M059J (cell line): ENCODE measurements around the gene MET. TPM values are rescaled to one million over a fixed set of nuclear protein-coding genes. Genes with fewer than 3 reads are reported as not detected.

Source experiments
- DNase-seq: peaks from one replicate; pipeline ENCODE4 v3.0.0-alpha.2; 2012; ENCODE audit warnings: low read depth
- total RNA-seq: library from RNA; depleted of rRNA; stranded (reverse); fragments of >200 nt; shearing (Covaris generic); gene quantifications from 2 replicates; pipeline ENCODE4 v1.2.3, GENCODE V29; 2014

MET gene
- total RNA-seq, 1 experiment from 2014 or later, result 199 TPM

DNA sequence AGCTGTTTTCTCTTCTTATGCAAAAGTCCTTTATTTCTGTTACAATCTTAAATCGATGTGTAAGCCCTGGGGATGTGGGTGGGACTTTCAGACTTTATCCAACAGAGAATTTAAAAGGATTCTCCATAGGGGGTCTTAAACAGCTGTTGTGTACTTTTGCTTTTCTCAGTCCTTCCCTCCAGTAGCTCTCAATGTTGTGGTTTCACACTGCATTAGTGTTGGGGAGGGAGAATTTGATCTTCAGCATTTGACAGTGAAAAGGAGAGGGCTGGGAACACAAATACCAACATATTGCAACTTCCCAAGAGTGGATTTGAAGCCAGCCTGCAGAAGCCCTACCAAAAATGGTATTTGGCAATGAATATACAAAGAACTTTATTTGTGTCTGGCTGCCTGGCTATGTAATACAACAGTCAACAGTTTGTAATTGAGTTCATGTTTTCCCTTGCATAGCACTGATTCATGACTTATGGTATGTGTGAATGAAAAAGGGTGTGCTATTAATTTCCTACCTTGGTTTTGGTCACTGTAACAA, 110.2 kb downstream of the MET start:
- DNase-seq, result peak; percentile 58

DNA sequence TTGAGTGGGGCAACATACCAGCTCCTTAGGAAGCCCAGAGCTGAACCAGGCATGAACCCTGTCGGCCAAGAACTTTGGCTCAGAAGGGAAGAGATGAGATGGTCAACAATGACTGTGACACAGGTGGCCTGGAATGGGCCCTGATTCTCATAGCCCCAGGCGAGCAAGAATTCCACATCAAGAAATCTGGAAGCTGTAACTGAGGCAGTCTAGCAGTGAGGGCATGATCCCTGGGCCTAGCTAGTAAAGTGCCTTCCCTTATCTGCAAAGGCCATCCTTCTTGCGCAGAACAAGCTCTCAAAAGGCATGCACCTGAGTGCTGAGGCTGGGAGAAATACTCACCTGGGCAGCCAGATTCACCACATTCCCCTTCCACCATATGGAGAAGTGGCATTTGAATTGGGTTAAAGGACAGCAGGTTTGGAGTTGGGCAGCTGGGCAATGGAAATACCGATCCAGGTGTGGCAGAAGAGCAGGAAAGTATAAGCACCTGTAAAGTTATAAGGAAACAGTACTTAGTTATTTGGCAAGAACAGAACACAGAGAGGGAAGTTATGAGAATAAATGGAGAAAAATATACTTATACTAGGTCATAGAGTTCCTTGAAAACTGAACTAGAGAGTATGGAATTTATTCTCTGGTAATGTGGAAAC, 111.8 kb downstream of the MET start:
- no peak for DNase-seq

DNA sequence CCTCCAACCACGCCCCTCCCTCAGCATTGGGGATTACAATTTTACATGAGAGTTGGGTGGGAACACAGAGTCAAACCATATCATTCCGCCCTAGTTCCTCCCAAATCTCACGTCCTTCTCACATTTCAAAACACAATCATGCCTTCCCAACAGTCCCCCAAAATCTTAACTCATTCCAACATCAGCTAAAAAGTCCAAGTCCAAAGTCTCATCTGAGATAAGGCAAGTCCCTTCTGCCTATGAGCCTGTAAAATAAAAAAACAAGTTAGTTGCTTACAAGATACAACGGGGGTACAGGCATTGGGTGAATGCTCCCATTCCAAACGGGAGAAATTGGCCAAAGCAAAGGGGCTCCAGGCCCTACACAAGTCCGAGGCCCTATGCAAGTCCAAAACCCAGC, 112.7 kb downstream of the MET start:
- no peak for DNase-seq

DNA sequence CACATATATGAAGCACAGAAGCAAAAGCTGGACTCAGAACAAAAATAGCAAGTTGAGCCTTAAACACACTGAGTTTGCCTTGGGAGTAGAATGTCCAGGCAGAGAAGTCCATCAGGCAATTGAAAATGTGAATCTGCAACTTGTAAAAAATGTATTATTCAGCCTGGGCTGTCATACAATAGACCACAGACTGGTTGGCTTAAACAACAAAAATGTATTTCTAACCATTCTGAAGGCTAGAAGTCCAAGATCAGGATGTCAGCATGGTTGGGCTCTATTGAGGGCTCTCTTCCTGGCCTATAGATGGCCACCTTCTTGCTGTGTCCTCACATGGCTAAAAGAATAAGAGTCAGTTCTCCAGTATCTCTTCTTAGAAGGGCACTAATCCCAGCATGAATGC, 113.8 kb downstream of the MET start:
- no peak for DNase-seq

DNA sequence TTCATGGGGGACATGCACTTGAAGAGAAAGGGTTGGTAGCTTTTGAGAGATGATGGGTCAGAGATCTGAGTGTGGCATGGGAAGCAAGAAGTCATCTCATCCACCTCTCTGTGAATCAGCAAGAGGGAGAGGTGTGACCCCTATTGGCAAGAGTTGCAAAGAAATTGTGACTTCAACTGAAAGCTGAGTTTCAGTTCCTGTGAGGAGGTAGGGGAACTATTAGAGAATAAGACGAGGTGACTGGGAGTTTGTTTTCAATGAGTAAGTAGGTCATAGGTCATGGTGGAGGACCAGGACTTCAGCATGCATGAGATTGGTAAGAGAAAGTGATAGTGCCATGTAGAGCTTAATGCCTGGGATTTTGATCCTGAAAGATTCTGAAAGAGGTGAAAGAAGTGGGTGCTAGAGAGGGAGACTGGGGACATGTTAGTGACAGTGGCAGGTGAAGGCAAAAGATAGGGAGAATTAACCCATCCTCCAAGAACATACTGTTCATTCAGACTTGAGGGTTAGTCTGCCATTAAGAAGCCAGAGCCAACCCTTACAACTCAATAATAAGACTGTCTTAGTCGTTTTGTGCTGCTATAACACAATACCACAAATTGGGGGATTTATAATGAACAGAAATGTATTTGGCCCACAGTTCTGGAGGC, 114.9 kb downstream of the MET start:
- peak; percentile 75 for DNase-seq

DNA sequence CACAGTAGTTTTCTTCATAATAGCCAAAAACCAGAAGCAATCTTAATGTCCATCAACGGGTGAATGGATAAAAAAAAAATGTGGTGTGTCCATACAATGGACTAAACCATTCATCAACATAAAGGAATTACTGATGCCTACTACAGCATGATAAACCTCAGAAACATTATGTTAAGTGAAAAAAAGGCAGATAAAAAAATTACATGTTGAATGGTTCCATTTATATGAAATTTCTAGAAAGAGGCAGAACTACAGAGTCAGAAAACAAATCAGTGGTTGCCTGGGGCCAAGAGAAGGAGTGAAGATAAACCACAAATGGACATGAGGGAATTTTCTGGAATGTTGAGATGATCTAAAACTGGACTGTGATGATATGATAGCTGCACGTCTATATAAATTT, 115.9 kb downstream of the MET start:
- DNase-seq, result no peak

DNA sequence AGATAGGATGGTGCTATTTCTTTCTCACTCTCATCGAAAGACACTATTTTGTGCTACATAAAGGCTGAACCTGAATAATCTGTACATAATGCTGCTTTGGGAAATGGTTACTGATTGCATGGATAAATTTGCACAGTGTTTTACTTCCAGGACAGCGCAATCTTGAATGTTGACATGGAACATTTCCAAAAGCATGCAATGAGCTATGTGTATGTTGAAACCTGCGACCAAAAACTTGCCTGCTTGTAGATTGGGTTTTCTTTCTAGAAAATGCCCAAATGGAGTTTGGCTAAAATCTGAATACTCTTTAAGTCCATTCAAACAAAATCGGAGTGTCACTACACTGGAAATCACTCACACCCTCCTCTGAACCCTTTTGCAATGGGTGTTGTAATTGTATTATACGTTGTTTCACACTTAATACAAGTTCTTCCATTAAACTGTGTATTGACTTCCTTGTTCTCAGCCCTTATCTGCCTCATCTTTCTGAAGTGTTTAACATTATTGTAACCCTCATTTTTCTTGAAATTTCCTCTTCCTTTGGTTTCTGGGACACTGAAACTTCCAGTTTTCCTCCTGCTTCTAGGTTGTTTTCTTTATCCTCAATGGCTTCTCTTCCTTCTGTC, 116.7 kb downstream of the MET start:
- DNase-seq, result no peak

DNA sequence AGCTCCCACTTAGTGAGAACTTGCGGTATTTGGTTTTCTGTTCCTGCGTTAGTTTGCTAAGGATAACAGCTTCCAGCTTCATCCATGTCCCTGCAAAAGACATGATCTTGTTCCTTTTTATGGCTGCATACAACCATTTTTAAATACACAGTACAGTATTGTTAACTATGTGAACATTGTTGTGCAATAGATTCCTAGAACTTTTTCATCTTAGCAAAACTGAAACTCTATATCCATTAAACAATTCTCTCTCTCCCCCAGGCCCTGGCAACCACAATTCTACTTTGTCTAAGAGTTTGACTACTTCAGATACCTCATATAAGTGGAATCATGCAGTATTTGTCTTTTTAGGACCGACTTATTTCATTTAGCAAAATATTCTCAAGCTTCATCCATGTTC, 118.0 kb downstream of the MET start:
- DNase-seq, result no peak

DNA sequence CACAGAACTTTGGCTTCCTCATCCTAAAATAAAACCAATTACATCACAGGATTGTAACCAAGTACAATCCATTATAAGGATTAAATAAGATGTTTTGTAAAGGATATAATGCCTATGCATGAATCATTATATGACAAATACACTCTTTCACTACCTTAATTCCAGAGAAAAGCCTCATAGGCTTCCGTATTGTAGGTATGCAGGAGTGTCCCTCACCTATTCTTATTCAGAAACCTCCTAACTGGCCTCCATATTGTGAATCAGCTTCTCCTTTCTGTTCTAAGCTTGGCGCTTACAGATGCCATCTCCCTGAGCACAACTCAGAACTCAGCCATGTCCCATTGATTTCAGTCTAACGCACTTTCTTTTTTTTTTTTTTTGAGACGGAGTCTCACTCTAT, 120.8 kb downstream of the MET start:
- DNase-seq, result no peak

DNA sequence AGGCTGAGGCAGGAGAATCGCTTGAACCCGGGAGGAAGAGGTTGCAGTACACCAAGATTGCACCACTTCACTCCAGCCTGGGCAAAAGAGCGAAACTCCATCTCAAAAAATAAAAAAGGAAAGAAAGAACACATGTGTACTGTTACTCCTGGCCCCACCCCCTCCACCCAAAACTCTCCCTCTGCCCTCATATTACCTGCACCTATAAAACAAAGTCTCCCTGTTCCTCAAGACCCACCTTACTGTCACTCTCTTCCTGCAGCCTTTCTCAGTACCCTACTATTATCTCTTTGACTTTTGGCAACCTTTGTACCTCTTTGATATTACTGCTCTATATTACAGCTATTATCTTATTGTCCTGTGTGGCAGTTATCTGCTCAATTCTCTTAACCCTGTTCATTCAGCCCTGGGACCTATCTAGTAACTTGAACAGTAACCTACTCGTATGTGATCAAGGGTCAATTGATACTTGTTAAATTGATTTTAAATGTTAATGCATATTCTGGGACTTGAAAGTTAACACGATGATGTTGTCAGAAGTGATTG, 121.9 kb downstream of the MET start:
- no peak for DNase-seq

DNA sequence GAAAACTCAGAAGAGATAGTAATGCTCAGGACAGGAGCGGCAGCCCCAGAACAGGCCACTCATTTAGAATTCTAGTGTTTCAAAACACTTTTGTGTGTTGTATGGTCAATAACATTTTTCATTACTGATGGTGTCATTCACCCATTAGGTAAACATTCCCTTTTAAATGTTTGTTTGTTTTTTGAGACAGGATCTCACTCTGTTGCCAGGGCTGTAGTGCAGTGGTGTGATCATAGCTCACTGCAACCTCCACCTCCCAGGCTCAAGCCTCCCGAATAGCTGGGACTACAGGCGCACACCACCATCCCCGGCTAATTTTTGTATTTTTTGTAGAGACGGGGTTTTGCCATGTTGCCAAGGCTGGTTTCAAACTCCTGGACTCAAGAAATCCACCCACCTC, 124.5 kb downstream of the MET start:
- no peak for DNase-seq

DNA sequence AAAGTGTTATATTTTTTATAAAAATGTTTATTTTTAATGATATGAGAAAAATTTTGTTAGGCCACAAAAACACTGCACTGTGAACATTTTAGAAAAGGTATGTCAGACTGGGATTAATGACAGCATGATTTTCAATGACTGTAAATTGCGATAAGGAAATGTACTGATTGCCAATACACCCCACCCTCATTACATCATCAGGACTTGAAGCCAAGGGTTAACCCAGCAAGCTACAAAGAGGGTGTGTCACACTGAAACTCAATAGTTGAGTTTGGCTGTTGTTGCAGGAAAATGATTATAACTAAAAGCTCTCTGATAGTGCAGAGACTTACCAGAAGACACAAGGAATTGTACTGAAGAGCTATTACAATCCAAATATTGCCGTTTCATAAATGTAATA, 125.6 kb downstream of the MET start:
- no peak for DNase-seq

DNA sequence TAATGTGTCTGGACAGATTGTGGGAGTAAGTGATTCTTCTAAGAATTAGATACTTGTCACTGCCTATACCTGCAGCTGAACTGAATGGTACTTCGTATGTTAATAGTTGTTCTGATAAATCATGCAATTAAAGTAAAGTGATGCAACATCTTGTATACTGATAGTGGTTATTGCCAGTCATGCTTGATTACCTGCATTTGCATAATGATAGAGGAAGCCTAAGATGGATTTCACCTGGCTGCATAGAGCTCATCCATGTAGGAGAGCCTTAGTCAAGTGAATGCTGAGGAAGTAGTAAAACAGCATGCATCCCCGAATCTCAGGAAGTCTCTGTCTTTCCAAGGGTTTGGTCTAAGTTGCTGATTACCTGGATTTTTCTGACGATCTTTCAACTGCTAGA, 126.2 kb downstream of the MET start:
- no peak for DNase-seq

DNA sequence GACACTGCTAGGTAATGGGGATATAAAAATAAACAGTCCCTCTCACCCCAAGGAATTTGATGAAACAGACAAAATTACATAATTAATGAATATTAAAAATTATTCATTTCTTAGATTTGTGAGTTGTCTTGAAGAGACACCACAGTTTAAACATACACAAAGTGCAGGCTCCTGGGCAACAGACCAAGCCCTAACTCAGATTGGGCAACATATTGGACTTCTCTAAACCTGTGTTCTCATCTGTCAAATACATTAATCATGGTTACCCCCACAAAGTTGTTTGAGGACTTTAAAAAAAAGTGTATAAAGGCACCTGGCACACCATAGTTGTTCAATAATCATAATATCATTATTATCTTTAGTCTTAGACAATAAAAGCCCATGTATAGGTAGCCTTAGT, 127.9 kb downstream of the MET start:
- DNase-seq, result peak; percentile 36

DNA sequence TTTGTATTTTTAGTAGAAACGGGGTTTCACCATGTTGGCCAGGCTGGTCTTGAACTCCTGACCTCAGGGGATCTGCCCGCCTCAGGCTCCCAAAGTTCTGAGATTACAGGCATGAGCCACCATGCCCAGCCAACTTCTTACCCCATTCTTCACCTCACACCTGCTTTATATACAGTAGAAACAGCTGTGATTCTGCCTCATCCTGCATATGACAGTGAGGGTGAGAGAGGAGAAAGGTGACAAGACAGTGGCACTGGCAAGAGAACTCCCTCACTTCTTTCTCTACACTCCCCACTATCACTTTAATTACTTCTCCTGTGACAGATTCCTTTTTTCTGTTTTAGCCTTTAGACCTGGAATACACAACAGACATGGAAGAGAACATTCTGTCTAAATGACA, 128.6 kb downstream of the MET start:
- DNase-seq, result no peak

DNA sequence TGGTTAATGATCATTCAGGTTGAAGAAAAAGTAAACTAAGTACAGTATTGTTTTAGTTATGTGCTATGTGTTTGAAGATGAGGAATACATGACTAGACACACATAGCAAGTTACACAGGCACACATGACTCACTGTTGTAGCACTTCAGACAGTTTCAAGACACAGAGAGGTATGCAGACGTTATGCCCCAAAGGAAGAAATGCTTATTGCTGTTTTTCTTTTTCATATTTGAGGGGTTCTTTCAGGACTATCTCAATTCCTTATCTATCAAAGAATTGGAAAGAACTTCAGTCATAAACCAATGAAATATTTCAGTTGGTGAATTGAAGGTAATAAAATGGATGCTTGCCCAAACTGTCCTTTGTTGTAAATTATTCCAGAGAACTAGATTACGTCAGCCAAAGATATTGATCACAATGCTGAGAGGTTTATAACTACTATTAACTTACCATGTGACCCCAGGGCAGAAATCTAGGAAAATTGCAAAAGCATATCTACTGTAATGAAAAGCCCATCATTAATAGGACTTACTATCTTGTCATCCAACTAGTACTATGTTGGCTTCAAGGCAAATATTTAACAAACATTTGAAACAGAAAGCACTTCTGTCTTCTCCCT, 129.2 kb downstream of the MET start:
- peak; percentile 87 for DNase-seq

DNA sequence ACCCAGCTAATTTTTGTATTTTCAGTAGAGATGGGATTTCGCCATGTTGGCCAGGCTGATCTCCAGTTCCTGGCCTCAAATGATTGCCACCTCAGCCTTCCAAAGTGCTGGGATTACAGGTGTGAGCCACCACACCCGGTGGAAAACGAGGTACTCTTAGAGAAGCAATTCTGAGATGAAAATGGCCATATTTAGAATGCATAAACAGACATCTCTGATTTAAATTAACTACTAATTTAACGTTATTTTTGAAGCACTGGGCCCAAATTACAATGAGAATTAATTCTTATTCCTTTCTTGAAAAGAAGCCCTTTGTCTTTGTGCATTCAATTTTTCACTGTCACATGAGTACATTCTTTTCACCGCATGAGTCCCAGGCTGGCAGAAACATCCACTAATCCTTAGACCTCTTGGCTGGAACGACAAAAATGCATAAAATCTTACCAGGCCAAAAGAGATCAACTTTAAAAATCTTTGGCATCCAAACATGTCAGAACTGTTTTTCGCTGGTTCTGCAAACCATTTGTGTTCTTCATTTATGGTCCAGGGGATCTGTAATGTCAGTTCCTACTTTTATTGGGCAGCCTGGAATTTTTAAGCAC, 130.2 kb downstream of the MET start:
- peak; percentile 86 for DNase-seq

DNA sequence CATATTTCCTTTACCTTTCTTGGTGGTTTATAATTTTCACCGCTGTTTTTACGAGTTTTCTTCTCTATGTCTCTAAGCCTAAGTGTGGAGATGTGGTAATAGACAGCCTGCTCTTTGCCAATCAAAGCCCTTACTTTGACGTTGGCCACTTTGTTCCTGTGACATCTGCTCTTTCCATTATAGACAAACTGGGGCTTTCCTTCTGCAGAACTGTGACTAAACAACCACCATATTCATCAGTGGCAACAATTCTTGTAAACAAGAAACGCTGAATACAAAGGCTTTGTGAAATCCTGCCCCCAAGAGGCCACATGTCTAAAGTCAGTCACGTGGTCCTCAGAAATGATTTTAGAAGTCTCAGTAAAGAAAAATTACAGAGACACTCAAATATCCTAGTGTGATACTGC, 130.8 kb downstream of the MET start:
- peak; percentile 89 for DNase-seq

DNA sequence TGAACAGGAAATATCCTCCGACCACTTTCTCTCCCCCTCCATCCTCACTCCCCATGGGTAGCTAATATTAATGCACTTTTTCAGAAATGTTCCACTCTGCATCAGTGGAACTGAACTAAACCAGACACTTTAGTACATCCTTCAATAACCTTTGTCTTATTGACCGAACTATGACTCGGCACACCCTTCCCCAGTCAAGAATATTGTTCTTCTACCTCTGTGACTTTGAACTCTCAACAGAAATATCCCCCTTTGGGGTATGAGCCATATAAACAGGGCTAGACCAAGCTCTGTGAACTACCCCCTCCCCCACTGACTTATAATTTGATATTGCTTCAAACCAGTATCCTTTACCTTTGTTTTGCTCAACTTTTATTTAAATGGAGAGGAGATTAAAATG, 132.5 kb downstream of the MET start:
- DNase-seq, result no peak

DNA sequence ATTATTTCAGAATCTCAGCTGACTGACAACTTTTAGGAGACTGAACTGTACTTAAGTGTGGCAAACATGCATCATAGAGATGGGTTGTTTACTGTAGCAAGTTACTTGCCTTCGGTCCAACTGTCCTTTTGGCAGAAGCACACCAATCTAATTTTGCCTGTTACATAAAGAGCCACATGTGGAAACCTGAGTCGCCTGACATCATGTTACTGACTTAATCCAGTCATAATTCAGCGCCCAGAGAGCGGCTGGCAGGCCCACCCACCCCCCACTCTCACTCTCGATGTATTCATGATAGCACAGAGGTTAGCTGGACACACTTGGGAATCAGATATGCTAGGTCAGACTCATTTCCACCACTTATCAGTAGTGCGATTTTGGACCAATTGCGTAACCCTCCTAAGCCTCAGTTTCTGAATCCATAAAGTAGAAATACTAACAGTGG, 133.1 kb downstream of the MET start:
- DNase-seq, result peak; percentile 59

DNA sequence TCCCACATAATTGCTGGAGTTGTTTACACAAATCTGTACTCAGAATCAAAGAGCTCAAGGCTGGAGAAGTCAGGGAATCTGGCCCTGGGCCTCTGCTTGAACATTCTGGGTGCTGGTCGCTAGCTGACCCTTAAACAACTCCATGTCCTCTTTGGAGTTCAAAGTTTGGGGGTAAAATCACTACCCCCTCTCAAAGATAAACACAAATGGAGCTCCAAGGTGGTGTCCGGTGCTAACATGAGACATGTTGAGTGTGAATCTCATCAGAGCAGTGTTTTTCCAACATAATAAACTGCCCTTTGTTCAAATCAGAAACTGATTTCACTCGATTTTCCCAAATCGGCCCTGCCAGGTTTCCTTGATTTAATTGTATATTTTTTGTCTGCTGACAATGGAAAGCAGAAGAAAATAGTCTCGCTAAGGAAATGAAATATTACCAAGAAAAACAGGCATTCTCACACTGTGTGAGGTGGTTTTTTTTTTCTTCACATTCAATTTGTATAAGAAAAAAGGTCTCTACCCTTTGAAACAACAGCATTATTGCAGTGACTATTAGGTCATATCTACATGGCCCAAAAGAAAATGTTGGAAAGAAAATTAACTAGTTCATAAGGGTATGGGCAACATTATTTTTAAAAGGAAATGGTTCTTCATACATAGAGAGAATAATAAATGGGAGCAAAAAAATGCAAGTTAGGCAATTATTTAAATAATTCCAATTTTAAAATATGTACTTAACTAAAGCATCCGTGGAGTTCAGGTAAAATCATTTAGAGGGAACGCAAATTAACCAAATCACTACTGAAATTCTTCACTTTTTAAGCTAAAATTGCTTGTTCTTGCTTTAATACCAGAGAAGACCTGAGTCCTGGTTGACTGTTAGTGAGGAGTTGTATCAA, 134.3 kb downstream of the MET start:
- no peak for DNase-seq
